Ovary (tissue), 3 donors: ENCODE data around the gene MED12.

Experiments
- CTCF ChIP-seq, 3 donors: fragments of 450-650 bp in 2 of 3; fragments of 200-600 bp in 1 of 3; IDR thresholded peaks; one replicate each; pipeline versions ENCODE4 v1.5.1 to v1.8.0; 2016 to 2022; ENCODE audit warnings: antibody characterized with exemption in 3 of 3, mild to moderate bottlenecking in 1 of 3
- EP300 ChIP-seq: sonication (generic); formaldehyde crosslinking; IDR thresholded peaks from one replicate; pipeline ENCODE4 v1.6.1; 2017; ENCODE audit warnings: antibody characterized with exemption
- POLR2A ChIP-seq: fragments of 450-650 bp; IDR thresholded peaks from one replicate; pipeline ENCODE4 v1.6.1; 2017; ENCODE audit warnings: antibody characterized with exemption, mild to moderate bottlenecking, moderate library complexity
- donor health status: DM: no; HTN: no; CAD: no.

GRCh38 chrX:71081330-71082123 lies 36.9 kb upstream of the MED12 start:
- no peak for TF ChIP-seq POLR2A
- TF ChIP-seq CTCF (IDR thresholded peaks at IDR 0.05) = no peak
- no peak for TF ChIP-seq EP300
